Measurements from ENCODE around the gene UBE2S.
"Not testable (repeated sequence)": the region's sequence is repeated elsewhere in the genome, so short reads cannot be mapped to it uniquely, and the experiment has no call there.

The UBE2S gene

GRCh38 chr19:55407550-55407799 lies at the start of gene UBE2S:
Gene UBE2S, minus strand, starts transcription at chr19:55407788. Its CDS starts 199 bp downstream, at chr19:55407589.
- DNase-seq (ENCODE audit: low read depth in 2 of 2): not testable (repeated sequence)

DNA sequence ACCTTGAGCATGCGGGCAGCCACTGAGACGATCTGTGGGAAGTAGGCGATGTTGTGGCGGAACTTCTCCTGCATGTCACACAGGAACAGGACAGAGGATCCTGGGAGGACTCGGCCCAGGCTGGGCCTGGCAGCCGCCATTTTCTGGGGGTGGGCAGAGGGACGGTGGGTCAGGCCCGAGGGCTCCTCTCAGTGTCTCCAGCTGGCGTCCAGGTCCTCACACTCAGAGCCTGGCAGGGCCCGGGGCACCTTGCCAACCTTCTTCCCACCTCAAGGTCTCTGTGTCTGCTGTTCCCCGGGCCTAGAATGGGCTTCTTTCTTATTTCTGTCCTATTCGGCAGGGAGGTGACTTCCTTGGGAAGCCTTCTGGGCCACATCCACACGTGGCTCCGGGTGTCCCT lies 48.8 kb upstream of the UBE2S start:
- DNase-seq (ENCODE audit: low read depth in 2 of 2): no peak

- no peak for DNase-seq (ENCODE audit: low read depth in 2 of 2)
Observed at GRCh38 chr19:55455576-55456235, 48.1 kb upstream of the UBE2S start.

GRCh38 chr19:55454787-55455243 lies 47.2 kb upstream of the UBE2S start:
- no peak for DNase-seq (ENCODE audit: low read depth in 2 of 2)

DNA sequence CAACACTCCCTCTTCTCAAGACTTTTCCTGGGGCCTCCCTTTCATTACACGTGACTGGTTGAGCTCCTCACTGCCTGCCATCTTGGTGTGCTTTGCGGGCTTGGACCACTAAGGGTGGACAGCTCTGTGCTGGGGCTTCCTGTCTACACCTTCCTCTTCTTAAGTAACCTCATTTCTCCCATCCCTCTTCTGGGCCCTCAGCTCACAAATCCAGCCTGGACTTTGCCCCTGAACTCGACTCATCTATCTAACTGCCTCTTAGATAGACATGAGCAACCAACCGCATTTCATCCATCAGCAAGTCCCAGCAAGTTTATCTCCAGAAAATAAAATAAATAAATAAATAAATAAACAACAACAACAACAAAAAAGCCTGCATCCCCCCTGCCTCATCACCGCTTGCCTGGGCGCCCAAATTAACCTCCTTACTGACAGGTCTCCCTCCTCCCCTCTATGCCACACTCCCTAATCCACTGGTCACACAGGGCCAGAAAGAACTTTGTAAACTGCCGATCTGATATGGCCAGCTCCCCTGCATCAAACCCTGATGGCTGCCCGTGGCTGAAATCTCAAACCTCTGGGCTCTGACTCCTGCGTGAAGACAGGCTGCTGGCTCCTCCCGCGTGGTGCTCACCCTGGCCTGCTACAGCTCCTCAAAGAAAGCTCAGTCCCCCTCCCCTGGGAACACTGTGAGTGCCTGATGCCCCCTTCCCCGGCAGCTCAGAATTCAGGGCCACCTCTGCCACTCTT lies 46.1 kb upstream of the UBE2S start:
- no peak for DNase-seq (ENCODE audit: low read depth in 2 of 2)

DNA sequence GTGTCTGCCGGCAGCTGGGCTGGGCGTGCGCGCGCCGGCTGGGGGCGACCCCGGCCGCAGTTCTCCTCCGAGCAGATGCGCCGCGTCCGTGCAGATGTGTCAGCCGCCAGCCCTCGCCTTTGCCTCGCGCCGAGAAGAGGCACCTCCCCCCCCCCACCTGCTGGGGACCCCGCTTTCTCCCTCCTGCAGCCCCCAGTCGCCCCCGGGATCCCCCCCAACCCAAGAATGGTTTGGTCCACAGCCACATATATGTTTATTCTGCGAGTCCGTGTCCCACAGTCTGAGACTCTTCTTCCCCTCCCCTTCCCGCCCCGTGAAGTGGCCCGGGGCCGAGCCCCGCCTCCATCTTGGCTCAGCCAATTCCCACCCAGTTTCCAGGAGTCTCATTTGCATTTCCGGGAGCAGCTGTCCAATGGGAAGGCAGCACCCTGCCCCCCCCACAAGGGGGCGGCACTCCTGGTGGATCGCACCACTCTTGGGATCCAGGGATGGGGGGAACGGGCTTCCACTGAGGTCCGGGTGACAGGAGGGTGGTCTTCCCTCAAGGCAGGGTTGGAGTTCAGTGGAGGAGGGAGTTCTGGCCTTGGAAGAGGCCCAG lies 45.3 kb upstream of the UBE2S start:
- DNase-seq (ENCODE audit: low read depth in 2 of 2): no peak

- DNase-seq (ENCODE audit: low read depth in 2 of 2): no peak
Observed at GRCh38 chr19:55451965-55452748, 44.6 kb upstream of the UBE2S start.

- DNase-seq (ENCODE audit: low read depth in 2 of 2): no peak
Observed at GRCh38 chr19:55451163-55451964, 43.8 kb upstream of the UBE2S start.

- no peak for DNase-seq (ENCODE audit: low read depth in 2 of 2)
Observed at GRCh38 chr19:55449469-55449868, 41.9 kb upstream of the UBE2S start.

GRCh38 chr19:55448175-55448490 lies 40.5 kb upstream of the UBE2S start:
- not testable (repeated sequence) for DNase-seq (ENCODE audit: low read depth in 2 of 2)

- no peak for DNase-seq (ENCODE audit: low read depth in 2 of 2)
Observed at GRCh38 chr19:55447421-55448174, 40.0 kb upstream of the UBE2S start.

DNA sequence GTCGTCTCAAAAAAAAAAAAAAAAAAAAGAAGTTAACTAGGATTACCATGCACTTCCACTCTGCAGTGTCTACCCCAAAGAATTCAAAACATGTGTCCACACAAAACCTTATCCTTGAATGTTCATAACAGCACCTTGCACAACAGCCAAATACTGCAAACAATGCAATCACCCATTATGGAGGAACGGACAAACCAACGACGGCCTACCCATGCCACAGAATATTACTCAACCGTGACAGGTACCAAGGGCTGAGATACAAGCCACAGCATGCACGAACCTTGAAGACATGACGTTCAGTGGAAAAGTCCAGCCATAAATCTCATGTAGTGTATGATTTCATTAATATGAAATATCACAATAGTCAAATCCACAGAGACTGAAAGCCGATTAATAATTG lies 38.5 kb upstream of the UBE2S start:
- no peak for DNase-seq (ENCODE audit: low read depth in 2 of 2)

- no peak for DNase-seq (ENCODE audit: low read depth in 2 of 2)
Observed at GRCh38 chr19:55444646-55445045, 37.1 kb upstream of the UBE2S start.

- no peak for DNase-seq (ENCODE audit: low read depth in 2 of 2)
Observed at GRCh38 chr19:55443824-55444480, 36.4 kb upstream of the UBE2S start.

DNA sequence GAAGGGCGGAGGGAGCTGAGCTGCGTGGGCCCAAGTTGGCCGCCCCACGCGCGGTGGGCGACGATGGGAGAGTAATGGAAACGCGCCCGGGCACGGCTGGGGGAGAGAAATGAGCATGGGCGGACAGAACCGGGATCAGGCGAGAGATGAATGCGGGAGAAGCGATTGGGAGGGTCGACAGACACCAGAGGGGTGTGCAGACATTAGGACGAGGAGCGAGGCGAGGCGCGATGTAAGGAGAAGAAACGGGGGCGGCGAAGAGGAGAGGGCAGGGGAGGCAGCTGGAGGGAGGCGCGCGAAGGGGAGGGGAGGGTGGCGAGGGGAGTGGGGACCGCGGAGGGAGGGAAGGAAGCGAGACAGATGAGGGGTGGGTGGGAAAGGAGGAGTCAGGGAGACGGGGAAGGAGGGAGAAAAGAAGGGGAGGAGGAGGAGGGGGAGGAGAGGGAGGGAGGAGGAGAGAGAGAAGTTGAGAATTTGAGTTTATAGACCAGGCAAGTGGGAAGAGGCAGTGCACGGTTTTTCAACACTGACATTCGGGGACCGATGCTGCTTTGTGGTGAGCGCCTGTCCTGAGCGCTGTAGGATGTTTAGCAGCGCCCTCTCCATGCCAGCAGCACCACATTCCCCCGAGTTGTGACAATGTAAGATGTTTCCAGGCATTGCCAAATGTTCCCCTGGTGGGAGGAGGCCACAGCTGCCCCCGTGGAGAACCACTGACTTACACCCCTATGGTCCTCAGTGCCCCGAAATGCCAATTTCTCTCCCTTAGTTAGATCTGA lies 35.6 kb upstream of the UBE2S start, which contains the start of gene SHISA7:
Gene SHISA7, minus strand, starts transcription at position 256 of the 779 bp plus-strand sequence. CDS start 437 bp downstream, outside the sequence.
- DNase-seq (ENCODE audit: low read depth in 2 of 2): no peak

GRCh38 chr19:55442372-55442961 lies 34.9 kb upstream of the UBE2S start:
- DNase-seq (ENCODE audit: low read depth in 2 of 2): no peak

- DNase-seq (ENCODE audit: low read depth in 2 of 2): no peak
Observed at GRCh38 chr19:55441692-55442321, 34.2 kb upstream of the UBE2S start.

DNA sequence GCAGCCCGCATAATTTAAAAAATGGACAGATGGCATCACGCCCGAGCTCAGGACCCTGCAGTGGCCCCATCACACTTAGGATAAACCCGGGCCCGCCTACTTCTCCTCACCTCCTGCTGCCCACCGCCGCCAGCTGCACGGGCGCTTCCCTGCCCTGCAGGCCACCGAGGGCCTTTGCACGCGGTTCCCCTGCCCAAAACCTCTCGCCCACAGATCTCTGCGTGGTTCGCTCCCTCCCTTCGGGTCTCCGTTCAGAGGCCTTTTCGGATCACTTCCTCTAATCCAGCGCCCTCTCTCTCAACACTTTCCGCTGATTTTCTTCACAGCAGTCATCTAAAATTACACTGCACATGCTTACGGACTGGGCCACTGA lies 33.7 kb upstream of the UBE2S start:
- no peak for DNase-seq (ENCODE audit: low read depth in 2 of 2)
